Karpas-422 (cell line): ENCODE measurements around the gene RPL5. TPM values are rescaled to one million over a fixed set of nuclear protein-coding genes. Genes with fewer than 3 reads are reported as not detected.

Experiments
- DNase-seq: peaks from one replicate; pipeline ENCODE4 v3.0.0-alpha.2; 2015
- H2AFZ ChIP-seq: fragments of 200-600 bp; sonication (generic); 2 replicates; pipeline ENCODE4 v1.6.1; 2014; ENCODE audit warnings: antibody characterized with exemption, low read length, mixed read lengths
- H3K27ac ChIP-seq: fragments of 200-600 bp; sonication (generic); 2 replicates; pipeline ENCODE4 v1.5.1; 2014; ENCODE audit warnings: mild to moderate bottlenecking, low read length, moderate library complexity
- H3K27me3 ChIP-seq: fragments of 200-600 bp; sonication (generic); 2 replicates; pipeline ENCODE4 v1.6.1; 2014; ENCODE audit warnings: low read length, mixed read lengths
- H3K36me3 ChIP-seq: fragments of 200-600 bp; sonication (generic); 2 replicates; pipeline ENCODE4 v1.6.1; 2014; ENCODE audit warnings: low read length, mixed read lengths; ENCODE audit not compliant: insufficient read depth
- H3K4me1 ChIP-seq: fragments of 200-600 bp; sonication (generic); 2 replicates; pipeline ENCODE4 v1.6.1; 2014; ENCODE audit warnings: mild to moderate bottlenecking, low read length, mixed read lengths
- H3K4me2 ChIP-seq: fragments of 200-600 bp; sonication (generic); 2 replicates; pipeline ENCODE4 v1.6.1; 2014; ENCODE audit warnings: low read length, low read depth, mild to moderate bottlenecking; ENCODE audit not compliant: poor library complexity, severe bottlenecking
- H3K4me3 ChIP-seq: fragments of 200-600 bp; sonication (generic); 2 replicates; pipeline ENCODE4 v1.5.1; 2014; ENCODE audit warnings: mild to moderate bottlenecking, antibody characterized with exemption, low read length, mixed read lengths
- H3K79me2 ChIP-seq: fragments of 200-600 bp; sonication (generic); 2 replicates; pipeline ENCODE4 v1.6.1; 2014; ENCODE audit warnings: mild to moderate bottlenecking, low read length, mixed read lengths
- H3K9ac ChIP-seq: fragments of 200-600 bp; sonication (generic); 2 replicates; pipeline ENCODE4 v1.6.0; 2014; ENCODE audit warnings: low read length
- H3K9me2 ChIP-seq: fragments of 200-600 bp; sonication (generic), shearing (Covaris generic); replicated peaks from 2 replicates; pipeline ENCODE4 v1.6.0; 2014; ENCODE audit warnings: mild to moderate bottlenecking, low read length, moderate library complexity; ENCODE audit not compliant: insufficient read depth
- H3K9me3 ChIP-seq: fragments of 300-700, 200-600 bp; sonication (generic); 2 replicates; pipeline ENCODE4 v1.6.1; 2014; ENCODE audit warnings: low read length, mixed read lengths
- H4K20me1 ChIP-seq: fragments of 200-600 bp; sonication (generic); 2 replicates; pipeline ENCODE4 v1.6.1; 2014; ENCODE audit warnings: mild to moderate bottlenecking, antibody characterized with exemption, low read length, low read depth; ENCODE audit not compliant: insufficient read depth
- total RNA-seq: library from RNA; depleted of rRNA; stranded (reverse); fragments of >200 nt; shearing (Covaris generic); gene quantifications from 2 replicates; pipeline ENCODE4 v1.2.3, GENCODE V29; 2014; ENCODE audit warnings: low replicate concordance

The RPL5 gene
- total RNA-seq, 1 experiment from 2014 or later: 2,490 TPM

GRCh38 chr1:92870591-92870990 lies 38.8 kb downstream of the RPL5 start:
- H3K27ac ChIP-seq: no peak overlapping the region
- no peaks in the 10 kb centered on the region for H3K9me2 ChIP-seq
- H2AFZ ChIP-seq: no peak overlapping the region
- no peaks in the 10 kb centered on the region for H3K27me3 ChIP-seq
- H4K20me1 ChIP-seq: no peaks in the 10 kb centered on the region
- H3K9ac ChIP-seq: no peak overlapping the region
- no peak for DNase-seq
- H3K36me3 ChIP-seq: no peaks in the 10 kb centered on the region
- no peak overlapping the region for H3K4me2 ChIP-seq
- H3K4me3 ChIP-seq: no peak overlapping the region
- no peaks in the 10 kb centered on the region for H3K9me3 ChIP-seq
- no peaks in the 10 kb centered on the region for H3K79me2 ChIP-seq
- no peaks in the 10 kb centered on the region for H3K4me1 ChIP-seq

GRCh38 chr1:92872719-92873118 lies 40.9 kb downstream of the RPL5 start:
- H3K9me3 ChIP-seq: no peaks in the 10 kb centered on the region
- H3K4me2 ChIP-seq: no peak overlapping the region
- no peaks in the 10 kb centered on the region for H3K79me2 ChIP-seq
- peaks cover 5% of the 10 kb centered on the region; the same call in 1 of the 2 replicates for H3K4me1 ChIP-seq
- H3K9me2 ChIP-seq: no peaks in the 10 kb centered on the region
- no peak overlapping the region for H3K27ac ChIP-seq
- no peak overlapping the region for H3K4me3 ChIP-seq
- H4K20me1 ChIP-seq: no peaks in the 10 kb centered on the region
- H3K27me3 ChIP-seq: no peaks in the 10 kb centered on the region
- no peak overlapping the region for H2AFZ ChIP-seq
- H3K36me3 ChIP-seq: no peaks in the 10 kb centered on the region
- no peak overlapping the region for H3K9ac ChIP-seq
- DNase-seq: no peak

- no peak overlapping the region for H3K4me3 ChIP-seq
- H3K27ac ChIP-seq: no peak overlapping the region
- no peak overlapping the region for H3K9ac ChIP-seq
- peaks cover 5% of the 10 kb centered on the region; the same call in 1 of the 2 replicates for H3K4me1 ChIP-seq
- no peaks in the 10 kb centered on the region for H3K79me2 ChIP-seq
- H3K9me2 ChIP-seq: no peaks in the 10 kb centered on the region
- H4K20me1 ChIP-seq: no peaks in the 10 kb centered on the region
- no peaks in the 10 kb centered on the region for H3K9me3 ChIP-seq
- no peaks in the 10 kb centered on the region for H3K27me3 ChIP-seq
- H3K36me3 ChIP-seq: no peaks in the 10 kb centered on the region
- H2AFZ ChIP-seq: no peak overlapping the region
- no peak for DNase-seq
- no peak overlapping the region for H3K4me2 ChIP-seq
Observed at GRCh38 chr1:92874987-92875386, 43.1 kb downstream of the RPL5 start.

- DNase-seq: no peak
- Histone ChIP-seq H4K20me1 (no peaks in the 10 kb centered on the region), H3K27ac (no peak overlapping the region), H3K9me2 (no peaks in the 10 kb centered on the region), H3K4me1 (peaks cover 5% of the 10 kb centered on the region; the same call in 1 of the 2 replicates), H3K9ac (no peak overlapping the region), H3K4me3 (no peak overlapping the region), H3K4me2 (no peak overlapping the region), H3K79me2 (no peaks in the 10 kb centered on the region), H2AFZ (no peak overlapping the region), H3K9me3 (no peaks in the 10 kb centered on the region), H3K36me3 (no peaks in the 10 kb centered on the region), H3K27me3 (no peaks in the 10 kb centered on the region)
Observed at GRCh38 chr1:92876351-92876750, 44.5 kb downstream of the RPL5 start.

GRCh38 chr1:92877081-92877711 lies 45.4 kb downstream of the RPL5 start:
- H3K27me3 ChIP-seq: no peaks in the 10 kb centered on the region
- H3K4me1 ChIP-seq: peaks cover 5% of the 10 kb centered on the region; the same call in 1 of the 2 replicates
- H3K4me2 ChIP-seq: no peak overlapping the region
- no peak overlapping the region for H3K9ac ChIP-seq
- no peak overlapping the region for H3K27ac ChIP-seq
- no peak for DNase-seq
- H4K20me1 ChIP-seq: no peaks in the 10 kb centered on the region
- no peak overlapping the region for H2AFZ ChIP-seq
- no peaks in the 10 kb centered on the region for H3K9me2 ChIP-seq
- H3K36me3 ChIP-seq: no peaks in the 10 kb centered on the region
- H3K9me3 ChIP-seq: no peaks in the 10 kb centered on the region
- H3K4me3 ChIP-seq: no peak overlapping the region
- H3K79me2 ChIP-seq: no peaks in the 10 kb centered on the region

- no peaks in the 10 kb centered on the region for H4K20me1 ChIP-seq
- no peaks in the 10 kb centered on the region for H3K36me3 ChIP-seq
- no peak for DNase-seq
- H3K27me3 ChIP-seq: no peaks in the 10 kb centered on the region
- H3K9me3 ChIP-seq: no peaks in the 10 kb centered on the region
- no peak overlapping the region for H3K4me2 ChIP-seq
- H3K4me1 ChIP-seq: peaks cover 5% of the 10 kb centered on the region; the same call in 1 of the 2 replicates
- no peaks in the 10 kb centered on the region for H3K79me2 ChIP-seq
- H3K9ac ChIP-seq: no peak overlapping the region
- no peak overlapping the region for H3K4me3 ChIP-seq
- H2AFZ ChIP-seq: no peak overlapping the region
- H3K27ac ChIP-seq: no peak overlapping the region
- no peaks in the 10 kb centered on the region for H3K9me2 ChIP-seq
Observed at GRCh38 chr1:92877792-92878191, 46.0 kb downstream of the RPL5 start.

- no peaks in the 10 kb centered on the region for H3K9me2 ChIP-seq
- no peaks in the 10 kb centered on the region for H3K36me3 ChIP-seq
- no peaks in the 10 kb centered on the region for H3K9me3 ChIP-seq
- H3K79me2 ChIP-seq: no peaks in the 10 kb centered on the region
- no peak for DNase-seq
- no peaks in the 10 kb centered on the region for H3K27me3 ChIP-seq
- no peak overlapping the region for H3K27ac ChIP-seq
- no peak overlapping the region for H2AFZ ChIP-seq
- no peak overlapping the region for H3K4me2 ChIP-seq
- H3K4me3 ChIP-seq: no peak overlapping the region
- no peaks in the 10 kb centered on the region for H4K20me1 ChIP-seq
- peaks cover 5% of the 10 kb centered on the region; the same call in 1 of the 2 replicates for H3K4me1 ChIP-seq
- H3K9ac ChIP-seq: no peak overlapping the region
Observed at GRCh38 chr1:92879316-92879968, 47.6 kb downstream of the RPL5 start.

- H3K9me2 ChIP-seq: no peaks in the 10 kb centered on the region
- H3K79me2 ChIP-seq: no peaks in the 10 kb centered on the region
- no peak overlapping the region for H3K9ac ChIP-seq
- no peak overlapping the region for H2AFZ ChIP-seq
- H3K27ac ChIP-seq: no peak overlapping the region
- no peaks in the 10 kb centered on the region for H3K9me3 ChIP-seq
- H3K4me2 ChIP-seq: no peak overlapping the region
- no peak overlapping the region for H3K4me3 ChIP-seq
- H4K20me1 ChIP-seq: no peaks in the 10 kb centered on the region
- H3K4me1 ChIP-seq: peaks cover 5% of the 10 kb centered on the region; the same call in 1 of the 2 replicates
- H3K27me3 ChIP-seq: no peaks in the 10 kb centered on the region
- H3K36me3 ChIP-seq: no peaks in the 10 kb centered on the region
- DNase-seq: no peak
Observed at GRCh38 chr1:92881391-92881790, 49.6 kb downstream of the RPL5 start.
